Measurements from ENCODE around the gene TTC29.

TTC29 gene

DNA sequence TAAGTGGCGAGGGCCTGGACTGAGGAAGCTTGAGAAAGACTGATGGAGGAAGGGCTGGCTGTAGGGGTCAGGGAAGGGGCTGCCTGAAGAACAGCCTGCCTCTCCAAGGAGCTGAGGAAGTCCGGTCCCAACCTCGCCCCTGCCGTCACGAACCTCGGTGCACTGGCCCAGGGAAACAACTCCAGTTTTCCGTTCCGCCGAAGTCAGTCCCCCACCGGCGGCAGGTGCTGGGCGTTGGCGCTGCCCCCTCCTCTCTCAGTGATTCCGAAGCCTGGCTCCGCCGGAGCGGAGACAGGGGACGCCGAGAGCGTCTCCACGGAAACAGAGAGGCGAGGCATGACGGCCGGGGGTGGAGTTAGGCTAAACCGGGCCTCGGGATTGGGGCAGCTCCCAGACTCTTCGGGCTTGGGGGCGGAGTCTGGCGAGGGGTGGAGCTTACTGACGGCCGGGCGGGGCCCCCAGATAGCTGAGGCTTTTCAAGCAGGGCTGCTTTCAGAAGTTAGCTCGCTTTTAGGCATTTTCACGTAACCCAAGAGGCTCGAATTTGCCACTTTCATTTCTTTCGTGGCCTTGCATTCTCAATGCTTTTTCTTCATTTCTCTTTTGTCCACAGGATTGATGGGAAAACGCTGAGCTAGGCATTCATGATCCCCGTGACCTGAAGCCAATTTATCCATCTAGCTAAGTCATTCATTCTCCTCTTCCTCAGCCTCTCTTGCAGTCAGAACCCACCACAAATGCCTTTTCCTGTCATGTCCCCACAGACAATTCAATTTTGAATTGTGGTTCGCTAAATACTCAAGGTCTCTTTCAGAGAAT lies at the start of gene TTC29:
Gene TTC29 (minus strand): TSS at position 309 of the 819 bp plus-strand sequence. CDS start 5,969 bp downstream, outside the sequence.
- no peak for FAIRE-seq

- FAIRE-seq = no peak
Observed at GRCh38 chr4:146981651-146982050, 36.0 kb upstream of the TTC29 start.

DNA sequence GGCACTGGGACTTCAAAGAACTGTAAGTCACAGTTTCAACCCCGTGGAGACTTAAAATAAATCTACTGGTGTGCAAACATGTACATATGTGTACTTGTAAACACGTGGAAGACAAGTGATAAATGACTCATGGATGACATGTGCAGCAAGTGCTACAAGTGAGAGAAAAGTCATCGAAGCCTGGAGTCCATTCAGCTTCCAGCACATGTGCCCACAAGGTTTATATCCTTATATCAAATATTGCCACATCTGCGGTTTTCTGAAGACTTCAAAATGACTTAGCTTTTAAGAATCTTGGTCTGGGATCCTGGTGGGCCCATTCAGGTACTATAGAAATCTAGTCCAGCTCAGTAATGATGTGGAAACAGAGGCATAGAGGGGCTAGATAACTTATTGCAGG lies 33.0 kb upstream of the TTC29 start:
- FAIRE-seq = no peak

- no peak for FAIRE-seq
Observed at GRCh38 chr4:146976145-146976544, 30.5 kb upstream of the TTC29 start.

DNA sequence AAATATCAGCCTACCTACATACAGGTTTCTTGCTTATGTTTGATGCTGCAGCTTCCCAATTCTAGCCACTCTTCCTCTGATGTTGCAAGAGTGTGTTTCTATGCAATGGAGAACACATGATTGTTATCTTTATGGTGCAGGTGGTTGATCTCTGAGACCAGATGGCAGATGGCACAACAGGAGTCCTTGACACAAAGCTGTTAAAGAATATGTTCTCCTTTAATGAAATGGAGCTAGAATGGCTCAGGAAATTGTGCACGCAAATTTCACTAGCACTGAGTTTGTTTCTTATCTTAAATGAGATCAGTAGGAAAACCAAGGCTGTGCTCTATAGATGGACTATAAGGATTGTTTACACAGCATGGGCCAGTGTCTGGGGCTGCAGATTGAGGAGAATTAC lies 29.9 kb upstream of the TTC29 start:
- FAIRE-seq = no peak

DNA sequence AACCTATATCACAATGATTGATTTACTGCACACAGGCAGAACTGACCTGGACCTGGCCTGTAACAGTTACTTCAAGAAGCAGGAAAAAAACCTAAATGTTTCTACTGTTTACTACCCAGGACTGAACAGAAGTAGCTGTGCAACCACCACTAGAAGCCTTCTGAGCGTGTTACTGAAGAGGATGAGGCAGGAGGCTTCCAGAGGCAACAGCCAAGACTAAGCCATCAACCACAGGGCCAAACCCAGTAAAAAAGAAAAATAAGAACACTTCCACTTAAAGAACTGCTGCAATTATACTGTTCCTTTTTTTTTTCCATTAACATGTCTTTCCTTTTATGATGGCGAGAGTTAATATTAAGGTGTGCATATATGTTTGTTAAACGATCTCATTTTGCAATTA lies 29.4 kb upstream of the TTC29 start:
- no peak for FAIRE-seq

DNA sequence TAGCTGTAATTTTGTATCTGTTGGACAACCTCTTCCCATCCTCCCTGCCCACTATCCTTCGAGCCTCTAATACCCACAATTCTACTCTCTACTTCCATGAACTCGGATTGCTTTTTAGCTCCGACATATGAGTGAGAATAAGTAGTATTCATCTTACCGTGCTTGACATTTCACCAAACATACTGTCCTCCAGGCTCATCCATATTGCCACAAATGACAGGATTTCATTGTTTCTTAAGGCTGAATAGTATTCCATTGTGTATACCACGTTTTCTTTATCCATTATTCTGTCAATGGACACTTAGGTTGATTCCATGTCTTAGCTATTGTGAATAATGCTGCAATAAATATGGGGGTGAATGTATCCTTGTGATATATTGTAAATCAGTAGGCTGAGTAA lies 26.4 kb upstream of the TTC29 start:
- no peak for FAIRE-seq

DNA sequence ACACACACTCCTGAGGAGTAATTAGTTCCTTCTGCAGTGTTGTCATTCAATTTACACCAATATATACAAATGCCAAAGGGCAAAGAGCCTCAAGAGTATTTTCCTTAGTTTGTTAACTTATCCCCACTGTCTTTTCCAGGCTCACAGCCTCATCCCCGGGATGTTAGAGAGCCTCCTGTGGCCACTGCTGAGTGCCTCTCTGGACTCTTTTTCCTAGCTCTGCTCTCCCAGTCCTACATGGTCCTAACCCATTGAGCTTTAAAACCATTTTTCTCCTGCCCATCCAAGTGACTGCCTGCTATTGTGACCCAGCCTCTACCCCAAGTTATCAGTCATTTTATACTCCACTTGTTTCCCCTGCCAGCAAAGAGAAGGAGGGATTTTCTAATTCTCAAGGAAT lies 23.5 kb upstream of the TTC29 start:
- no peak for FAIRE-seq

GRCh38 chr4:146960634-146961033 lies 15.0 kb upstream of the TTC29 start:
- FAIRE-seq = no peak

DNA sequence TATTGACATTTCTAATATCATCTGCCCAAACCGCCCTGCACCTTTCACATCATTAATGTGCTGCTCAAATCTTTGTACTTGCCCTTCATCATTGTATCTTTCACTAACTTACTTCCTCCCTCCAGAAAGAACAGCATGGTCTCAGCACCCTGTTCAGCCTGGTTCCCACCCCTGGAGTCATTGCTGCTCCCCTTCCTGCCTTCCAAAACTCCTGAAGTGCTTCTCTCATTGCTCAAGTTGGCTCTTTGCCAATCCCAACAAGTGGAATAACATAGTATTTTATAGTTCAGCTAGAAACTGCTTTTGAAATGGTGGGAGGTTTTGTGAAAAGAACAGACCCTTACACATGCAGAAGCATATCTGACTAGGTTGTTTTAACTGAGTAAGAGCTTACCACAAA lies 14.0 kb upstream of the TTC29 start:
- no peak for FAIRE-seq

DNA sequence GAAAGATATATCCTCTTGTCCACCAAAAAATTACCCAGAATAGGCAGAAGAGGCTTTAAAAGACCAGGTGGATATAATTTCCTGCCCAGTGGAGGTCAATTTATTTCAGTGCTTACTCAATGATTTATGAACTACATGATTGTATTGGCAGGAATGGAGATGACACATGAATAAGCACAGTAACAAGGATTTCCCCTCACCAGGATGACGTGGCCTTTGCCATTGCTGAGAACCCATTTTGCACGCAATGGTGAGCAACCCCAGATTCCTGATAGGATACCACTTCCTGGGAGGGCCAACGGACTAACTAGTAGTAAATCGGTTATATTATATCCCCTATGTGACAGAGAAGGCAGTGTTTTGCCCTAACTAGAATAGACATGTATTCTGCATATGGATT lies 11.6 kb upstream of the TTC29 start:
- FAIRE-seq = no peak

DNA sequence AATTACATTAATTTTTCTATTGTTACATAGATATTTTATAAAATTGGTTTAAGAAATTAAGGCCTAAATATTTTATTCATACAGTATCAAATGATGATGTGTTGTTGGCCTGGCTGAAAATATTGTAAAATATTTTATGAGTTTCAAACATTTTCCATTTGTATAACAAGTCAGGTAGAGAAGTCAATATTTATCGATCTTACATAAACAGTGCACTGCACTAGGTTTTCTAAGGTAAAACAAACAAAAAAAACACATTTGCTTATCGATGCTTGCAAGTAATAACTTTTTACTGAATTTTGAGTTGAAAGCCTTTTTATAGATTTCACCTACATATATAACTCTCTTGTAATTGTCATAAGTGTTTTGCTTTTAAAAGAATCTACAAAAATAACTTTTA lies 7.2 kb upstream of the TTC29 start:
- FAIRE-seq = no peak

DNA sequence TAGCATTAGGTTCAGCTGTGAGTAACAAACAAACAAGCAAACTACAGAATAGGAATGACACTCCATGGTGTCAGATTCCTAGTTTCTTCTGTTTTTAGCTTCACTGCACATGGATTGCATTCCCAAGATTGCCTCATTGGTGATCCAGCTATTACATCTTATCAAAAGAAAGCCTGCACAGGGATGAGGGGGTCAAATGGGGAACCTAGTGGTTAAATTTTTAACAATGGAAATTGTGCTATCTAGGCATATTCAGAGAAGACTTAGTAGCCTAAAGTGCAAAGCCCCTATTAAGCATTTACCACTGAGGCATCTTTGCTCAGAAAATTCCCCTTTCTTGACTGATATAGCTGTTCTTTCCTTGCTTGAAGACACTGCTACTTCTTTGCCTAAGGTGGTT lies 3.9 kb upstream of the TTC29 start:
- no peak for FAIRE-seq

DNA sequence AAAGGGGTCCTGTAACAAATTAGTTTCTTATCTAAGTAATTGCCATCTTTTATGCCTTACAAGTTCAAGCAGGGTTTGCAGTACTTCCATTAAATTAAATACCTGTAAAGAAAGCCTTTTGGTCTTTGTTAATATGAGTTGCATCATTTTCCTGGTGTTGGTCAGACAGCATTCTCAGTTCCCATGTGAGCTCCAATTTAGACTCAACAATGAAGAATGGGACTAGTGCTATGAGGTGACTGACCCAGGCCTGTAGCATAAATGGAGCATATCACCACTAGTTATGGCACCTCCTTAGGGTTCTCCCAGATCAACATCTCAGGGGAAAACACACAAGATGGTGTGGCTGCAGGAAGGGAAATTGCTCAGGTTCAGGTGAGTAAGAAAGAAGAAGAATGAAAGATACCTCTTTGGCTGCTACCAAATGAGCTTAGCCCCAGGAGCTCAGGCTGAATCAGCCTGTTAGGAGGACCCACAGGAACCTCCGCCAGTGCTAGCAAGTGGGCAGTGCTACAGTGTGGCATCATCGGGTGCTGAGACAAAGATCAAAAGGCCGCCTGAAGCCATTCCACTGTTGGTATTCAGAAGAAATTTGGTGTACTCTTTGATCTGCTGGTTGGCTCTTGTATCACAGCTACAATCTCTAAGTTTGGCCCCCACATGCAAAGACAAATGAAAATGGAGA lies 1.8 kb downstream of the TTC29 start:
- no peak for FAIRE-seq

GRCh38 chr4:146932116-146932515 lies 13.5 kb downstream of the TTC29 start:
- FAIRE-seq = no peak

DNA sequence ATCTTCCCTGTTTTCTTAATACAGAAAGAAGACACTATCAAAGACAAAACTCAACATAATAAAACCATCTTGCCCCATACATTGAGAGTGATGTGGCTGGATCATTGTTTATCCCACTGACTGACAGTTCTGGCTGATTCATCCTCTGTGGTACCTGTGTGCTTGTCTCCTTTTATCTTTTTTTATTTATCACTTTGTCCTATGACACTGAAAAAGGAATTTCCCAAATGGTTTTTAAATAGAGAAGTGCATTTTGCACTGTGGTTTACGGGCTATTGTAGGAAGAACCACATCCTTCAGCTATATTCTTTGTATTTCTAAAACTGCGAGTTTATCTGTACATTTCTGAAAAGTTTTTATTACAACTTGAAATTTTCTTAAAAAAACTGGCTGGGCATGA lies 15.0 kb downstream of the TTC29 start:
- no peak for FAIRE-seq

- FAIRE-seq = no peak
Observed at GRCh38 chr4:146927695-146928094, 18.0 kb downstream of the TTC29 start.

DNA sequence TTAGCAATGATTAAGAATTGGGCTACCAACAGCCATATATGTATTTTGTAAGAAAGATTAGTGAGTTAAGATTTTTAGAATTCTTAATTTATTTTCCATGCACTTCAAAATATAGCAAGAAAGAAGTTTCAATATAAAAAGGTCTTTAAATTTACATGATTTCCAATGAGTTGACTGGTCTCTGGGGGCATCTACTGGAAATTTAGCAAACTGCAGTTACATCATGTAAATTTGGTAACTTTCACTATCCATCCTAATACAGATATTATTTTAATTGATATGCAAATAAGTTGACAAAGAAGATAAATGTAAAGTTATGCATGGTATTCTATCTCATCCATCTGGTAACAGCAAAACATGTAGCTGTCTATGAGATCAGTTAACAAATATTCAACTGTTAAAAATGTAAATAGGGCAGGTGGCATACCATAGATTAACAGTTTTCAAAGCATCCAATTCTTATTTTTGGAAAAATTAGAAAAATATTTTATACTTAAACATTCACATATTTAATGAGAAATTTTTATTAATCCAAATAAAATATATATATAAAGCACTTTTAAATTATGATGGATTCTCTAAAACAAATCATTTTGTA lies 29.1 kb downstream of the TTC29 start:
- no peak for FAIRE-seq

GRCh38 chr4:146915132-146915531 lies 30.5 kb downstream of the TTC29 start:
- FAIRE-seq = no peak

- FAIRE-seq = no peak
Observed at GRCh38 chr4:146900295-146900694, 45.4 kb downstream of the TTC29 start.

DNA sequence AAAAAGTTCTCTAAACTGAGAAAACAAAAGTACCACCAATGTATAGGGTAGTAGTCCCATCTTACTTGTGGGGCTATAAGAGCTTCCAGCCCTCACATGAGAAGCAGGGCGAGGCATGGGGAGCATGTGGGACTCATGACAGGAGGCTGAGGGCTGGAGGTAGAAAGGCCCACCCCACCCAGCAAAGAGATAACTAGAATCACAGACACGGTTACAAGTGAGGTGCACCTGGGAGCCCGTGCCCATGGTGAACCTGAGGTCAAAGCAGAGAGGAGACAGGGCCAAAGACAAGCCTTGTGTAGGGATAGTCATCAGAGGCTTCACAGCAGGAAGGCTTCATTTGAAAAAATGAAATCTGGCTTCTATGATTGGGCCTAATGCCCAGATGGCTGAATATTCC lies 55.4 kb downstream of the TTC29 start:
- FAIRE-seq = no peak

DNA sequence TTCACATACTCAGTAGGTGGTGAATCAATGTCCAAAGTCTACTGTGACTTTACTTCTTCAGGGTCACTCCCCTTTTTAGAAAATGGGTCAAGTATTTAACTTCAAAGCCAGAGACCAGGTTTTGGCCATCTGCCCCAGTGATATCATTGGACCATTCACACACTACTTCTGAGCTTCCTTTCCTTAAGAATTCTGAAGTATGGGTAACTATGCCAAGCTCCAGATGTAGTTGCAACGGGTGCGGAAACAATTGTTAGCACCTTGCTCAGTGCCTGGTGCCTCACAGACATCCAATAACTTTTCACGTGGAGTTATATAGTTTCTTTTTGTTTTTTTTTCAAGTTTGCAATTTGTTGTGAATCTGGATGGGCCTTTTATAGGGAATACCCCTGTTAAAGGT lies 62.6 kb downstream of the TTC29 start:
- no peak for FAIRE-seq

DNA sequence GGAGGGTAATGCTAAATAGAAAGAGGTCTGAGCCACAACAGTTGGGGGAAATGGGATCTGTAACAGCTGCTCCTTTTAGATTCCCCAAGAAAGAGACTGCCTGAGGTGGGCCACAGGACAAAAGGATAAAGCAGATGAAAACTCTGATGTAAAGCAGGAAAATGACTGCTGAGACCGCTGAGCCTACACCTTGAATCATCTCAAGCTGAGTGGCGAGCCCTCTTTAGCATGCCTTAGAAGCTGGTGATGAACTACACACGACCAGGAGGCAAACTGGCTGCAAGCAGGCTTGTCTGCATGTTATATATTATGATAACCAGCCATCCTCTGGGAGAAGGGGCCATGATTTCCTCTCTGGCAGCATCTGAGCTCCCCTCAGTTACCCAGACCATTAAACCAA lies 88.4 kb downstream of the TTC29 start:
- FAIRE-seq = no peak

DNA sequence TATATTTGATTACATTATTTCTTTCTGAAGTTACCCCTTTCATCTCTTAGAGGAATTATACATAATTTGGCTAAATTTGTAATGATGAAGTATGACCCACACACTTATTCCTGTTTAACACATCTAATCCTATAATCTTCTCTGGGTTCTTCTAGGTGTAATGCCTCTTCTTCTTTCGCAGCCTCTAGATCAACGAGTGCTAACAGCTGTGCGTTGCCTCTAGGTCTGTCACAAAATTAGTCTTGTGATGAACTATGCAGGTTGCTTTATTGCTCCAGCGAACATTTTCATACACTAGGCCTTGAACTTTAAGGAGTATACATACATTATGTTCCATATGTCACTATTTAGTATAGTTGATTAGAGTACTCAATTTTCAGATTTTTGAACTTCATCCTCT lies 89.9 kb downstream of the TTC29 start:
- FAIRE-seq = no peak

Data from A204.1 (cell line).